MM.1S (cell line): ENCODE data around the gene NAPA.

Source experiments
- DNase-seq: peaks from one replicate; pipeline ENCODE4 v3.0.0-alpha.2; 2015
- H2AFZ ChIP-seq: fragments of 300-600 bp; sonication (generic); 2 replicates; pipeline ENCODE4 v1.6.0; 2016; ENCODE audit warnings: antibody characterized with exemption, low read length
- H3F3A ChIP-seq: fragments of 300-600 bp; sonication (generic); 2 replicates; pipeline ENCODE4 v1.6.1; 2016; ENCODE audit warnings: mild to moderate bottlenecking, antibody characterized with exemption, low read length, moderate library complexity, mixed read lengths; ENCODE audit not compliant: insufficient read depth
- H3K27ac ChIP-seq: fragments of 300-600 bp; sonication (generic); 2 replicates; pipeline ENCODE4 v1.5.1; 2016; ENCODE audit warnings: mild to moderate bottlenecking, low read length
- H3K27me3 ChIP-seq: fragments of 300-600 bp; sonication (generic); replicated peaks from 2 replicates; pipeline ENCODE4 v1.6.0; 2016; ENCODE audit warnings: low read length; ENCODE audit not compliant: insufficient read depth
- H3K36me3 ChIP-seq: fragments of 300-600 bp; sonication (generic); replicated peaks from 2 replicates; pipeline ENCODE4 v1.6.1; 2016; ENCODE audit warnings: mild to moderate bottlenecking, low read length, mixed read lengths; ENCODE audit not compliant: insufficient read depth
- H3K4me1 ChIP-seq: fragments of 300-600 bp; sonication (generic); 2 replicates; pipeline ENCODE4 v1.6.1; 2016; ENCODE audit warnings: low read length, mixed read lengths
- H3K4me2 ChIP-seq: fragments of 300-600 bp; sonication (generic); 2 replicates; pipeline ENCODE4 v1.6.0; 2016; ENCODE audit warnings: low read depth, low read length
- H3K4me3 ChIP-seq: fragments of 300-600 bp; sonication (generic); 2 replicates; pipeline ENCODE4 v1.5.1; 2016; ENCODE audit warnings: low read length, mixed read lengths
- H3K79me2 ChIP-seq: fragments of 300-600 bp; sonication (generic); 2 replicates; pipeline ENCODE4 v1.6.1; 2016; ENCODE audit warnings: mixed run types, low read length, mixed read lengths
- H3K9ac ChIP-seq: fragments of 300-600 bp; sonication (generic); 2 replicates; pipeline ENCODE4 v1.6.1; 2016; ENCODE audit warnings: low read length, mixed read lengths
- H3K9me2 ChIP-seq: fragments of 300-600 bp; sonication (generic); replicated peaks from 2 replicates; pipeline ENCODE4 v1.6.1; 2016; ENCODE audit warnings: mild to moderate bottlenecking, low read length, mixed read lengths; ENCODE audit not compliant: insufficient read depth
- H3K9me3 ChIP-seq: fragments of 300-600 bp; sonication (generic); replicated peaks from 2 replicates; pipeline ENCODE4 v1.6.1; 2016; ENCODE audit warnings: mild to moderate bottlenecking, low read length, mixed read lengths; ENCODE audit not compliant: insufficient read depth
- H4K20me1 ChIP-seq: fragments of 300-600 bp; sonication (generic); 2 replicates; pipeline ENCODE4 v1.6.1; 2016; ENCODE audit warnings: mild to moderate bottlenecking, low read length, moderate library complexity, mixed read lengths; ENCODE audit not compliant: insufficient read depth
- EZH2 ChIP-seq: fragments of 300-600 bp; sonication (generic); optimal IDR thresholded peaks from 2 replicates; pipeline ENCODE3; 2017; ENCODE audit warnings: low read depth, mild to moderate bottlenecking, antibody characterized with exemption, low read length, mixed read lengths
- EZH2phosphoT487 ChIP-seq: fragments of 300-600 bp; sonication (generic); IDR thresholded peaks from 2 replicates; pipeline ENCODE4 v1.6.1; 2018; ENCODE audit warnings: antibody characterized with exemption, low read length
- TF ChIP-seq, protein P1 (sequence below): fragments of 300-600 bp; sonication (generic); IDR thresholded peaks from 2 replicates; pipeline ENCODE4 v1.5.1; 2016; ENCODE audit warnings: antibody characterized with exemption, low read length, mixed read lengths

Gene NAPA

DNA sequence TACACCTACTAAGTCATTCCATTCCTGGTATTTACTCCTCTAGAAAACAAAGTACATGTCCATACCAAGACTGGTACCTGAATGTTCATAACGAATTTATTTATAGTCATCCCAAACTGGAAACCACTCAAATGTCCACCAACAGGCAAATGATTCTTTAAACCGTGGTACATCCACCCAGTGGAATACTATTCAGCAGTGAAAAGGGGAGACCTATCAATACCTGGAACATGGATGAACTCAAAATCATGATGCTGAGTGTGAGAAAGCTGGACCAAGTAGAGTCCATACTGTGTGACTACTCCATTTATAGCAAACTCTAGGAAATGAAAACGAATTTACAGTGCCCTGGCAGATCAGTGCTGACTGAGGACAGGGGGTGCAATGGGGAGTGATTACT is 11.9 kb upstream of the NAPA start:
- no peaks in the 10 kb centered on the region for H4K20me1 ChIP-seq
- no peak overlapping the region for H3K27ac ChIP-seq
- peaks cover 70% of the 10 kb centered on the region for H3K27me3 ChIP-seq
- TF ChIP-seq, protein P1, sequence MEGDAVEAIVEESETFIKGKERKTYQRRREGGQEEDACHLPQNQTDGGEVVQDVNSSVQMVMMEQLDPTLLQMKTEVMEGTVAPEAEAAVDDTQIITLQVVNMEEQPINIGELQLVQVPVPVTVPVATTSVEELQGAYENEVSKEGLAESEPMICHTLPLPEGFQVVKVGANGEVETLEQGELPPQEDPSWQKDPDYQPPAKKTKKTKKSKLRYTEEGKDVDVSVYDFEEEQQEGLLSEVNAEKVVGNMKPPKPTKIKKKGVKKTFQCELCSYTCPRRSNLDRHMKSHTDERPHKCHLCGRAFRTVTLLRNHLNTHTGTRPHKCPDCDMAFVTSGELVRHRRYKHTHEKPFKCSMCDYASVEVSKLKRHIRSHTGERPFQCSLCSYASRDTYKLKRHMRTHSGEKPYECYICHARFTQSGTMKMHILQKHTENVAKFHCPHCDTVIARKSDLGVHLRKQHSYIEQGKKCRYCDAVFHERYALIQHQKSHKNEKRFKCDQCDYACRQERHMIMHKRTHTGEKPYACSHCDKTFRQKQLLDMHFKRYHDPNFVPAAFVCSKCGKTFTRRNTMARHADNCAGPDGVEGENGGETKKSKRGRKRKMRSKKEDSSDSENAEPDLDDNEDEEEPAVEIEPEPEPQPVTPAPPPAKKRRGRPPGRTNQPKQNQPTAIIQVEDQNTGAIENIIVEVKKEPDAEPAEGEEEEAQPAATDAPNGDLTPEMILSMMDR = no peak
- TF ChIP-seq EZH2 (no peak), EZH2phosphoT487 (no peak)
- H3K36me3 ChIP-seq = no peaks in the 10 kb centered on the region
- H2AFZ ChIP-seq = no peak overlapping the region
- no peaks in the 10 kb centered on the region for H3K9me2 ChIP-seq
- H3K4me1 ChIP-seq = no peaks in the 10 kb centered on the region
- no peak overlapping the region for H3K4me2 ChIP-seq
- no peaks in the 10 kb centered on the region for H3K79me2 ChIP-seq
- no peaks in the 10 kb centered on the region for H3F3A ChIP-seq
- no peak for DNase-seq
- no peak overlapping the region for H3K4me3 ChIP-seq
- H3K9ac ChIP-seq = no peak overlapping the region
- no peaks in the 10 kb centered on the region for H3K9me3 ChIP-seq

DNA sequence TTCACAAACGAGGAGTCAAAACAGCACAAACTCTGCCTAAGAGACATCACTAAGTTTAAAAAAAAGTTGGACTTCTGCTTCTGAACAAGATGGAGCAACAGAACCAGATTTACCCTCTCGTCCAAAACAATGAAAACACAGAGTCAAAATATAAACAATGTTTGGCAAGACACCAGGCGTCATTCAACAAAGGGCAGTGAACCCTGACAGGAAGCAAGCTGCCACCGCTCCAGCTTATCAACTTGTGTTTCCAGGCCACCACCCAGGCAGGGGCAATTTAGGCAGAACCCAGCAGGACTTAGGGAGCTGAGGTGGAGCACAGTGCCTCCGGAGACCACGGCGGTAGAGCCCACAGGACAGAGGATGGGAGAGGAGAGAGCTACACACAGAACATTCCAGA is 8.6 kb upstream of the NAPA start:
- Histone ChIP-seq H3K9me2 (no peaks in the 10 kb centered on the region), H3K27ac (no peak overlapping the region), H3K4me2 (no peak overlapping the region), H2AFZ (no peak overlapping the region), H3K36me3 (no peaks in the 10 kb centered on the region), H3K4me3 (no peak overlapping the region), H3K27me3 (peaks cover 62% of the 10 kb centered on the region), H3F3A (peaks cover under 1% of the 10 kb centered on the region; the same call in 1 of the 2 replicates), H3K9me3 (no peaks in the 10 kb centered on the region), H3K9ac (no peak overlapping the region), H3K4me1 (peaks cover 6% of the 10 kb centered on the region), H4K20me1 (no peaks in the 10 kb centered on the region), H3K79me2 (no peaks in the 10 kb centered on the region)
- no peak for DNase-seq
- TF ChIP-seq, protein P1 = no peak
- TF ChIP-seq EZH2phosphoT487 (no peak), EZH2 (no peak)

GRCh38 chr19:47521473-47522180 is 6.8 kb upstream of the NAPA start:
- peaks cover 14% of the 10 kb centered on the region for H3K4me1 ChIP-seq
- TF ChIP-seq EZH2 = no peak
- no peak for TF ChIP-seq EZH2phosphoT487
- TF ChIP-seq, protein P1 = no peak
- H3K36me3 ChIP-seq = no peaks in the 10 kb centered on the region
- no peak for DNase-seq
- no peak overlapping the region for H3K9ac ChIP-seq
- H3K9me2 ChIP-seq = no peaks in the 10 kb centered on the region
- H3F3A ChIP-seq = peaks cover 9% of the 10 kb centered on the region
- peaks cover 52% of the 10 kb centered on the region for H3K27me3 ChIP-seq
- H2AFZ ChIP-seq = no peak overlapping the region
- no peaks in the 10 kb centered on the region for H4K20me1 ChIP-seq
- H3K9me3 ChIP-seq = no peaks in the 10 kb centered on the region
- no peaks in the 10 kb centered on the region for H3K79me2 ChIP-seq
- H3K4me2 ChIP-seq = no peak overlapping the region
- no peak overlapping the region for H3K27ac ChIP-seq
- no peak overlapping the region for H3K4me3 ChIP-seq
